OCI-LY1 (cell line): ENCODE results near the gene CD300LB.
"Not testable (repeated sequence)": the region's sequence is repeated elsewhere in the genome, so short reads cannot be mapped to it uniquely, and the experiment has no call there.

Experiments
- H2AFZ ChIP-seq: fragments of 200-600 bp; sonication (generic), shearing (Covaris generic); 2 replicates; pipeline ENCODE4 v1.6.0; 2014; ENCODE audit warnings: antibody characterized with exemption, mild to moderate bottlenecking, low read length
- H3F3A ChIP-seq: fragments of 200-600 bp; sonication (generic), shearing (Covaris generic); 2 replicates; pipeline ENCODE4 v1.6.0; 2014; ENCODE audit warnings: mild to moderate bottlenecking, antibody characterized with exemption, low read length, moderate library complexity; ENCODE audit not compliant: insufficient read depth
- H3K27ac ChIP-seq: fragments of 200-600 bp; sonication (generic); 2 replicates; pipeline ENCODE4 v1.5.1; 2014; ENCODE audit warnings: low read length, mixed run types, mild to moderate bottlenecking, low read depth; ENCODE audit not compliant: poor library complexity, severe bottlenecking
- H3K27me3 ChIP-seq: fragments of 200-600 bp; sonication (generic); 2 replicates; pipeline ENCODE4 v1.6.0; 2014; ENCODE audit warnings: antibody characterized with exemption, mild to moderate bottlenecking, low read length, moderate library complexity; ENCODE audit not compliant: insufficient read depth
- H3K36me3 ChIP-seq: fragments of 200-600 bp; sonication (generic); 2 replicates; pipeline ENCODE4 v1.6.1; 2014; ENCODE audit warnings: mild to moderate bottlenecking, antibody characterized with exemption, low read length, moderate library complexity, mixed read lengths; ENCODE audit not compliant: insufficient read depth
- H3K4me1 ChIP-seq: fragments of 200-600 bp; sonication (generic); 2 replicates; pipeline ENCODE4 v1.5.1; 2014; ENCODE audit warnings: mild to moderate bottlenecking, low read length, moderate library complexity; ENCODE audit not compliant: insufficient read depth, severe bottlenecking
- H3K4me2 ChIP-seq: fragments of 200-600 bp; sonication (generic), shearing (Covaris generic); 2 replicates; pipeline ENCODE4 v1.6.1; 2014; ENCODE audit warnings: low read length
- H3K4me3 ChIP-seq: fragments of 200-600 bp; sonication (generic); 2 replicates; pipeline ENCODE4 v1.5.1; 2014; ENCODE audit warnings: low read length, low read depth, mild to moderate bottlenecking, mixed read lengths; ENCODE audit not compliant: poor library complexity, severe bottlenecking
- H3K79me2 ChIP-seq: fragments of 200-600 bp; shearing (Covaris generic); 2 replicates; pipeline ENCODE4 v1.6.1; 2016; ENCODE audit warnings: mixed run types, low read length, mixed read lengths; ENCODE audit not compliant: insufficient read depth
- H3K9ac ChIP-seq: fragments of 200-600 bp; sonication (generic), shearing (Covaris generic); 2 replicates; pipeline ENCODE4 v1.6.1; 2014; ENCODE audit warnings: mild to moderate bottlenecking, low read length, mixed read lengths
- H3K9me2 ChIP-seq: fragments of 200-600 bp; sonication (generic), shearing (Covaris generic); 2 replicates; pipeline ENCODE4 v1.6.1; 2014; ENCODE audit warnings: low read depth, mild to moderate bottlenecking, low read length, mixed read lengths
- H3K9me3 ChIP-seq: fragments of 200-600 bp; shearing (Covaris generic); 2 replicates; pipeline ENCODE4 v1.6.1; 2014; ENCODE audit warnings: low read length, mixed read lengths
- H4K20me1 ChIP-seq: fragments of 200-600 bp; sonication (generic), shearing (Covaris generic); 2 replicates; pipeline ENCODE4 v1.6.0; 2016; ENCODE audit warnings: mild to moderate bottlenecking, low read length; ENCODE audit not compliant: insufficient read depth
- EZH2 ChIP-seq: fragments of 200-600 bp; sonication (generic), shearing (Covaris generic); IDR thresholded peaks from 2 replicates; pipeline ENCODE4 v1.8.0; 2017; ENCODE audit warnings: borderline replicate concordance, mixed run types, mild to moderate bottlenecking, antibody characterized with exemption, low read length, moderate library complexity, mixed read lengths
- TF ChIP-seq, protein P1 (sequence below): fragments of 200-600 bp; sonication (generic), shearing (Covaris generic); IDR thresholded peaks from 2 replicates; pipeline ENCODE4 v1.5.1; 2017; ENCODE audit warnings: mild to moderate bottlenecking, antibody characterized with exemption, low read length, moderate library complexity, mixed read lengths

CD300LB gene

GRCh38 chr17:74512036-74512435, 19.2 kb downstream of the CD300LB start:
- Histone ChIP-seq H3K36me3 (no peaks in the 10 kb centered on the region), H4K20me1 (no peaks in the 10 kb centered on the region), H3K9ac (no peak overlapping the region), H3K4me1 (no peaks in the 10 kb centered on the region), H3K4me2 (no peak overlapping the region), H3K9me3 (no peaks in the 10 kb centered on the region), H2AFZ (no peak overlapping the region), H3K27me3 (no peaks in the 10 kb centered on the region), H3K79me2 (no peaks in the 10 kb centered on the region), H3K27ac (no peak overlapping the region), H3K4me3 (no peak overlapping the region), H3F3A (peaks cover 9% of the 10 kb centered on the region; the same call in 1 of the 2 replicates), H3K9me2 (no peaks in the 10 kb centered on the region)
- TF ChIP-seq, protein P1, sequence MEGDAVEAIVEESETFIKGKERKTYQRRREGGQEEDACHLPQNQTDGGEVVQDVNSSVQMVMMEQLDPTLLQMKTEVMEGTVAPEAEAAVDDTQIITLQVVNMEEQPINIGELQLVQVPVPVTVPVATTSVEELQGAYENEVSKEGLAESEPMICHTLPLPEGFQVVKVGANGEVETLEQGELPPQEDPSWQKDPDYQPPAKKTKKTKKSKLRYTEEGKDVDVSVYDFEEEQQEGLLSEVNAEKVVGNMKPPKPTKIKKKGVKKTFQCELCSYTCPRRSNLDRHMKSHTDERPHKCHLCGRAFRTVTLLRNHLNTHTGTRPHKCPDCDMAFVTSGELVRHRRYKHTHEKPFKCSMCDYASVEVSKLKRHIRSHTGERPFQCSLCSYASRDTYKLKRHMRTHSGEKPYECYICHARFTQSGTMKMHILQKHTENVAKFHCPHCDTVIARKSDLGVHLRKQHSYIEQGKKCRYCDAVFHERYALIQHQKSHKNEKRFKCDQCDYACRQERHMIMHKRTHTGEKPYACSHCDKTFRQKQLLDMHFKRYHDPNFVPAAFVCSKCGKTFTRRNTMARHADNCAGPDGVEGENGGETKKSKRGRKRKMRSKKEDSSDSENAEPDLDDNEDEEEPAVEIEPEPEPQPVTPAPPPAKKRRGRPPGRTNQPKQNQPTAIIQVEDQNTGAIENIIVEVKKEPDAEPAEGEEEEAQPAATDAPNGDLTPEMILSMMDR: no peak
- no peak for TF ChIP-seq EZH2

DNA sequence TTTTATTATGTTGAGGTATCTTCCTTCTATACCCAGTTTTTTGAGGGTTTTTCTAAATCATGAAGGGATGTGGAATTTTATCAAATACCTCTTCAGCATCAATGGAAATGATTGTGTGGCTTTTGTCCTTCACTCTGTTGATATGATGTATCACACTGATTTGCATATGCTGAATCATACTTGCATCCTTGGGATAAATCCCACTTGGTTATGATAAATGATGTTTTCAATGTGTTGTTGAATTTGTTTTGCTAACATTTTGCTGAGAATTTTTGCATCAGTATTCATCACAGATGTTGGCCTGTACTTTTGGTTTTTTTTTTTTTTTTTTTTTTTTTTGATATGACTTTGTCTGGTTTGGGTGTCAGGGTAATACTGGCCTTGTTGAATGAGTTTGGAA, 23.1 kb downstream of the CD300LB start:
- no peak for TF ChIP-seq EZH2
- TF ChIP-seq, protein P1: no peak
- no peaks in the 10 kb centered on the region for H3K36me3 ChIP-seq
- H3K4me1 ChIP-seq: no peaks in the 10 kb centered on the region
- no peak overlapping the region for H3K4me2 ChIP-seq
- H2AFZ ChIP-seq: no peak overlapping the region
- H3K4me3 ChIP-seq: no peak overlapping the region
- H3F3A ChIP-seq: no peaks in the 10 kb centered on the region
- no peaks in the 10 kb centered on the region for H3K27me3 ChIP-seq
- H3K27ac ChIP-seq: no peak overlapping the region
- H4K20me1 ChIP-seq: no peaks in the 10 kb centered on the region
- no peaks in the 10 kb centered on the region for H3K9me3 ChIP-seq
- H3K79me2 ChIP-seq: no peaks in the 10 kb centered on the region
- no peaks in the 10 kb centered on the region for H3K9me2 ChIP-seq
- H3K9ac ChIP-seq: no peak overlapping the region

DNA sequence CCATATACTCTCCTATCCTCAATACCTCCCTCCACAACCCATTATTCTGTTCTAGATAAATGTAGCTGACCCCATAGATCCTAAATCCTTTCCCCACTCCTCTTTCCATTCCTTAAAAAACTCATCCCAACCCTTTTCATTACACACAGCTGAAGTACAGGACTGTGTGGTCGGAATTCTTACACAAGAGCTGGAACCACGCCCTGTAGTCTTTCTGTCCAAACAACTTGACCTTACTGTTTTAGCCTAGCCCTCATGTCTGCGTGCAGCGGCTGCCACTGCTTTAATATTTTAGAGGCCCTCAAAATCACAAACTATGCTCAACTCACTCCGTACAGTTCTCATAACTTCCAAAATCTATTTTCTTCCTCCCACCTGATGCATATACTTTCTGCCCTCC, 27.3 kb downstream of the CD300LB start:
- H4K20me1 ChIP-seq, H3K79me2 ChIP-seq, H3K4me2 ChIP-seq, H3K9me3 ChIP-seq, H3K4me1 ChIP-seq, H3K27me3 ChIP-seq, H3K9me2 ChIP-seq, H3F3A ChIP-seq, H3K36me3 ChIP-seq, H3K9ac ChIP-seq, H3K4me3 ChIP-seq, H2AFZ ChIP-seq, H3K27ac ChIP-seq: not testable (repeated sequence)

DNA sequence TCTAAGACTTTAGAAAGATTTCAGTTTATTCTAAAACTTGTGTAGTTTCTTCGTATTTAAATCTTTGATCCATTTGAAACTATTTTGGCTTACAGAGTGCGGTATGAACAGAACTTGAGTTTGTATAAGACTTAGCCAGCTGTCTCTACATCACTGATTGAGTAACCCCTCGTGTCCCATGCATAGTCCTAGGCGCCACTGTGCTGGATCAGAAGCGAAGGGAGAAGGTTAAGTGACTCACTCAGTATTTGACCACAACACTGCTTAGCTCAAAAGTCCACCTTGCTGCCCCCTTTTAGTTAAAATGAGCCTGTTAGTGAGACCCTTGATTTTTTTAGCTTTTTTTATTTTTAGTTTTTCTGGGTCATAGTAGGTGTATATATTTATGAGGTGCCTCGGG, 28.4 kb downstream of the CD300LB start:
- Histone ChIP-seq H3K4me1 (no peaks in the 10 kb centered on the region), H3F3A (no peaks in the 10 kb centered on the region), H2AFZ (no peak overlapping the region), H3K4me2 (no peak overlapping the region), H3K4me3 (no peak overlapping the region), H3K27ac (no peak overlapping the region), H4K20me1 (no peaks in the 10 kb centered on the region), H3K9me3 (no peaks in the 10 kb centered on the region), H3K36me3 (no peaks in the 10 kb centered on the region), H3K9ac (no peak overlapping the region), H3K79me2 (no peaks in the 10 kb centered on the region), H3K27me3 (no peaks in the 10 kb centered on the region), H3K9me2 (no peaks in the 10 kb centered on the region)
- TF ChIP-seq, protein P1: no peak
- TF ChIP-seq EZH2: no peak
